Right atrium auricular region (tissue), 2 donors: ENCODE data around the gene ZNF692. TPM values are rescaled to one million over a fixed set of nuclear protein-coding genes. Genes with fewer than 3 reads are reported as not detected.

Experiments used
- DNase-seq: peaks from one replicate; pipeline ENCODE4 v3.0.0-alpha.2; 2019; ENCODE audit warnings: low spot score
- H3K27ac ChIP-seq, 2 donors: fragments of 200-600 bp; sonication (generic); 1 replicate in 1 of 2; 2 replicates in 1 of 2; pipeline ENCODE4 v1.5.1; 2016 to 2019
- H3K27me3 ChIP-seq, 2 donors: fragments of 200-600 bp; sonication (generic); one replicate each; pipeline versions ENCODE4 v1.5.1 to v1.6.0; 2017 to 2019
- H3K36me3 ChIP-seq: fragments of 200-600 bp; sonication (generic); one replicate; pipeline ENCODE4 v1.5.1; 2016
- H3K4me1 ChIP-seq, 2 donors: fragments of 200-600 bp; sonication (generic); one replicate each; pipeline versions ENCODE4 v1.5.1 to v1.6.0; 2017 to 2019
- H3K4me3 ChIP-seq, 2 donors: fragments of 200-600 bp; sonication (generic); 1 replicate in 1 of 2; 2 replicates in 1 of 2; pipeline ENCODE4 v1.5.1; 2017 to 2019; ENCODE audit warnings: mild to moderate bottlenecking in 1 of 2, moderate library complexity in 1 of 2
- H3K9me3 ChIP-seq, 2 donors: fragments of 200-600 bp; sonication (generic); one replicate each; pipeline ENCODE4 v1.5.1; 2019
- CTCF ChIP-seq, 2 donors: fragments of 200-600 bp; sonication (generic); IDR thresholded peaks; one replicate each; pipeline ENCODE4 v1.5.1; 2019; ENCODE audit warnings: antibody characterized with exemption in 2 of 2
- total RNA-seq, 2 donors: library from RNA; depleted of rRNA; stranded (reverse); fragments of >200 nt; gene quantifications; one replicate each; pipeline ENCODE4 v1.1.0, GENCODE V29; 2016

Gene ZNF692
- total RNA-seq: 10 to 100 TPM in 1 of 2 donors, 1 to 10 TPM in 1; 9.7 to 11.8 TPM

GRCh38 chr1:248858891-248859889 is at the start of gene ZNF692:
Gene ZNF692, minus strand, starts transcription at chr1:248859085. Its CDS starts 776 bp downstream, at chr1:248858309.
- Histone ChIP-seq H3K9me3 (no peaks in the 10 kb centered on the region), H3K27ac (peak within 1 kb of the TSS; percentile 86 to 91), H3K27me3 (no peaks in the 10 kb centered on the region), H3K36me3 (peaks cover 2% of the 10 kb centered on the region), H3K4me1 (peaks cover 0 to 37% of the 10 kb centered on the region in 2 donors), H3K4me3 (peak within 1 kb of the TSS; percentile 56 to 62)
- peak in 1 of 2 donors; percentile 32 for TF ChIP-seq CTCF (IDR thresholded peaks at IDR 0.05)
- DNase-seq: peak; percentile 98

- peak overlapping the region; percentile 48 to 66 for H3K4me3 ChIP-seq
- no peaks in the 10 kb centered on the region for H3K36me3 ChIP-seq
- H3K27ac ChIP-seq: peak overlapping the region; percentile 87 to 95
- DNase-seq: no peak
- TF ChIP-seq CTCF (IDR thresholded peaks at IDR 0.05): no peak
- H3K4me1 ChIP-seq: peaks cover 0 to 21% of the 10 kb centered on the region in 2 donors
- no peaks in the 10 kb centered on the region for H3K9me3 ChIP-seq
- no peaks in the 10 kb centered on the region for H3K27me3 ChIP-seq
Observed at GRCh38 chr1:248906753-248907661, 48.1 kb upstream of the ZNF692 start.

GRCh38 chr1:248906009-248906752 is 47.3 kb upstream of the ZNF692 start, which contains the start of gene PGBD2:
Gene PGBD2, plus strand, starts transcription at chr1:248906235. Its CDS starts 7,628 bp downstream, at chr1:248913863.
- Histone ChIP-seq H3K4me3 (peak within 1 kb of the TSS; percentile 66 to 70), H3K4me1 (peaks cover 0 to 21% of the 10 kb centered on the region in 2 donors), H3K27me3 (no peaks in the 10 kb centered on the region), H3K27ac (peak within 1 kb of the TSS; percentile 87 to 95), H3K9me3 (no peaks in the 10 kb centered on the region), H3K36me3 (no peaks in the 10 kb centered on the region)
- peak; percentile 89 for DNase-seq
- TF ChIP-seq CTCF (IDR thresholded peaks at IDR 0.05): peak; percentile 64 to 72

GRCh38 chr1:248905662-248906008 is 46.8 kb upstream of the ZNF692 start:
- no peak for DNase-seq
- Histone ChIP-seq H3K27ac (peak overlapping the region; percentile 87 to 95), H3K9me3 (no peaks in the 10 kb centered on the region), H3K36me3 (no peaks in the 10 kb centered on the region), H3K4me1 (peaks cover 0 to 21% of the 10 kb centered on the region in 2 donors), H3K27me3 (no peaks in the 10 kb centered on the region), H3K4me3 (peak overlapping the region; percentile 66 to 70)
- no peak for TF ChIP-seq CTCF (IDR thresholded peaks at IDR 0.05)
